ENCODE data around the gene POU2AF3. TPM values are rescaled to one million over a fixed set of nuclear protein-coding genes. Genes with fewer than 3 reads are reported as not detected.

The POU2AF3 gene
- total and polyA plus RNA-seq, 2 donors (not counting 1 experiment from before 2014, with no cell fraction given) = 0.07 to 0.17 TPM

GRCh38 chr11:111331711-111332479 lies 33.5 kb downstream of the POU2AF3 start:
- Histone ChIP-seq H3K4me3 (replicated peaks in 1 of 4; ENCODE audit: control extremely low read depth in 1 of 4, insufficient read depth in 1 of 4, low read depth in 3 of 4, low read length in 4 of 4) (no peak overlapping the region), H3K4me1 (ENCODE audit: control insufficient read depth, extremely low read depth, insufficient read depth, low read length) (no peaks in the 10 kb centered on the region), H3K79me2 (ENCODE audit: control insufficient read depth, insufficient read depth, low read length) (no peaks in the 10 kb centered on the region), H3K27me3 (ENCODE audit: control insufficient read depth, insufficient read depth, low read length) (peaks cover 5% of the 10 kb centered on the region), H3K27ac (ENCODE audit: insufficient read depth, low read length) (no peak overlapping the region), H2AFZ (ENCODE audit: low read length) (no peak overlapping the region), H3K9me3 (ENCODE audit: control insufficient read depth, insufficient read depth, low read depth, low read length) (no peaks in the 10 kb centered on the region), H3K36me3 (ENCODE audit: control insufficient read depth, insufficient read depth, low read length) (no peaks in the 10 kb centered on the region), H3K9ac (ENCODE audit: insufficient read depth, low read length) (no peak overlapping the region), H4K20me1 (ENCODE audit: control insufficient read depth, extremely low read depth, insufficient read depth, low read length) (no peaks in the 10 kb centered on the region), H3K4me2 (ENCODE audit: extremely low read depth, insufficient read depth, low read length) (no peak overlapping the region)
- peak; percentile 23 to 82 for DNase-seq (ENCODE audit: low read depth in 2 of 2)
- TF ChIP-seq CTCF (conservative IDR thresholded peaks at IDR 0.05 in 1 of 2, IDR thresholded peaks at IDR 0.05 in 1 of 2; ENCODE audit: low read depth in 1 of 2, low read length in 2 of 2) (no peak), EZH2 (IDR thresholded peaks at IDR 0.05; ENCODE audit: low read length, missing control alignments) (no peak)

DNA sequence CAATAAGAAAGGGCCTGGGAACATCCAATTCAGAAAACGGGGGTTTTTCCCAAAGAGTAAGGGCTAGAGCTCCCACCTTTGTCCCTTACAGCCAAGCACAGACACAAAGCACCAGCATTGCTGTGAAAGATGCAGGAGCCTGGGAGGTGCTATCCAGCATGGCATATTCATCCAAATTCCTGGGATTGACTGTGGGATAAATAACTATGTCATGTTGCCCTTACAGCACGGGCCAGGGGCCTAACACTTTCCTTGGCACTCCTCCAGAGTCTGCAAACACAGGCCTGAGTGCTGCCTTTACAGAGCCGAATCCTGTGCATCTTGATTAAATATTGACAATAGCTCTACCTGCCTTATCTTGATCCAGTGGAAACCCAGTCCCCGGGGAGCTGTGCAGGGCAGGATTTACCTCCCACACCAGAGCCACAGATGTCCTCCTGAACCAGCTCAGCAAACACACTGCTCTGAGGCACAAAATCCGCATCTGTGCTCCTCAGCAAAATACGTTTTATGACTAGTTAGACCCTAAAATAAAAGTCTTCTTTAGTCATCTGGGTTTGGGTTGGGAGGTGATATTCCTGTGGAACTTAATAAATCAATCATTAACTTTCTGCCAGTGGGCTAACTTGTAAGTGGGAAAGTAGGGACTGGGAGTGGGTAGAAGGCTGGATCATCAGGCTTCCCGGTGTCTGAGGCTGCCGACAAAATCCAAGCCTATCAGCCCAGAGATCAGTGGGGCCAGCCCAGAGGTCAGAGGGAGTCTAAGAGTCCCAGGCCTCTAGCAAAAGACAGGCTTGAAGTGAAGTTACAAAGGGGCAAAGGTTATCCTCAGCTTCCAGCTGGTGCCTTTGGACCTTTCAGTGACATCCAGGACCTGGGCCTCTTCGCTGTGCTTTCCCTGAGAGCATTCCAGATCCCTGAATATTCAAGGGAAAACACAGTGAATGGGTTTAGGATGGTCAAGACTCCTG lies 36.5 kb downstream of the POU2AF3 start:
- Histone ChIP-seq H3K9me3 (ENCODE audit: control insufficient read depth, insufficient read depth, low read depth, low read length) (no peaks in the 10 kb centered on the region), H4K20me1 (ENCODE audit: control insufficient read depth, extremely low read depth, insufficient read depth, low read length) (no peaks in the 10 kb centered on the region), H3K36me3 (ENCODE audit: control insufficient read depth, insufficient read depth, low read length) (no peaks in the 10 kb centered on the region), H3K27me3 (ENCODE audit: control insufficient read depth, insufficient read depth, low read length) (peaks cover 5% of the 10 kb centered on the region), H3K9ac (ENCODE audit: insufficient read depth, low read length) (no peak overlapping the region), H3K79me2 (ENCODE audit: control insufficient read depth, insufficient read depth, low read length) (no peaks in the 10 kb centered on the region), H3K4me2 (ENCODE audit: extremely low read depth, insufficient read depth, low read length) (no peak overlapping the region), H3K4me3 (replicated peaks in 1 of 4; ENCODE audit: control extremely low read depth in 1 of 4, insufficient read depth in 1 of 4, low read depth in 3 of 4, low read length in 4 of 4) (no peak overlapping the region), H3K4me1 (ENCODE audit: control insufficient read depth, extremely low read depth, insufficient read depth, low read length) (no peaks in the 10 kb centered on the region), H2AFZ (ENCODE audit: low read length) (no peak overlapping the region), H3K27ac (ENCODE audit: insufficient read depth, low read length) (no peak overlapping the region)
- TF ChIP-seq EZH2 (IDR thresholded peaks at IDR 0.05; ENCODE audit: low read length, missing control alignments) = no peak
- TF ChIP-seq CTCF (conservative IDR thresholded peaks at IDR 0.05 in 1 of 2, IDR thresholded peaks at IDR 0.05 in 1 of 2; ENCODE audit: low read depth in 1 of 2, low read length in 2 of 2) = no peak
- DNase-seq (ENCODE audit: low read depth in 2 of 2) = peak in 1 of 2 donors; percentile 30

- no peak overlapping the region for H3K27ac ChIP-seq (ENCODE audit: insufficient read depth, low read length)
- no peak for DNase-seq (ENCODE audit: low read depth in 2 of 2)
- no peak overlapping the region for H3K4me2 ChIP-seq (ENCODE audit: extremely low read depth, insufficient read depth, low read length)
- H3K9ac ChIP-seq (ENCODE audit: insufficient read depth, low read length) = no peak overlapping the region
- no peaks in the 10 kb centered on the region for H3K79me2 ChIP-seq (ENCODE audit: control insufficient read depth, insufficient read depth, low read length)
- no peaks in the 10 kb centered on the region for H4K20me1 ChIP-seq (ENCODE audit: control insufficient read depth, extremely low read depth, insufficient read depth, low read length)
- no peaks in the 10 kb centered on the region for H3K4me1 ChIP-seq (ENCODE audit: control insufficient read depth, extremely low read depth, insufficient read depth, low read length)
- H3K4me3 ChIP-seq (replicated peaks in 1 of 4; ENCODE audit: control extremely low read depth in 1 of 4, insufficient read depth in 1 of 4, low read depth in 3 of 4, low read length in 4 of 4) = no peak overlapping the region
- TF ChIP-seq CTCF (conservative IDR thresholded peaks at IDR 0.05 in 1 of 2, IDR thresholded peaks at IDR 0.05 in 1 of 2; ENCODE audit: low read depth in 1 of 2, low read length in 2 of 2) (no peak), EZH2 (IDR thresholded peaks at IDR 0.05; ENCODE audit: low read length, missing control alignments) (no peak)
- peaks cover 5% of the 10 kb centered on the region for H3K27me3 ChIP-seq (ENCODE audit: control insufficient read depth, insufficient read depth, low read length)
- H3K36me3 ChIP-seq (ENCODE audit: control insufficient read depth, insufficient read depth, low read length) = no peaks in the 10 kb centered on the region
- no peaks in the 10 kb centered on the region for H3K9me3 ChIP-seq (ENCODE audit: control insufficient read depth, insufficient read depth, low read depth, low read length)
- no peak overlapping the region for H2AFZ ChIP-seq (ENCODE audit: low read length)
These were observed 37.2 kb downstream of the POU2AF3 start for GRCh38 chr11:111335549-111335948.

Data from fibroblast of lung (primary cell).